OCI-LY1 (cell line): ENCODE data around the gene WHRN.

Experiments
- H2AFZ ChIP-seq: fragments of 200-600 bp; sonication (generic), shearing (Covaris generic); 2 replicates; pipeline ENCODE4 v1.6.0; 2014; ENCODE audit warnings: antibody characterized with exemption, mild to moderate bottlenecking, low read length
- H3F3A ChIP-seq: fragments of 200-600 bp; sonication (generic), shearing (Covaris generic); 2 replicates; pipeline ENCODE4 v1.6.0; 2014; ENCODE audit warnings: mild to moderate bottlenecking, antibody characterized with exemption, low read length, moderate library complexity; ENCODE audit not compliant: insufficient read depth
- H3K27ac ChIP-seq: fragments of 200-600 bp; sonication (generic); 2 replicates; pipeline ENCODE4 v1.5.1; 2014; ENCODE audit warnings: low read length, mixed run types, mild to moderate bottlenecking, low read depth; ENCODE audit not compliant: poor library complexity, severe bottlenecking
- H3K27me3 ChIP-seq: fragments of 200-600 bp; sonication (generic); 2 replicates; pipeline ENCODE4 v1.6.0; 2014; ENCODE audit warnings: antibody characterized with exemption, mild to moderate bottlenecking, low read length, moderate library complexity; ENCODE audit not compliant: insufficient read depth
- H3K36me3 ChIP-seq: fragments of 200-600 bp; sonication (generic); 2 replicates; pipeline ENCODE4 v1.6.1; 2014; ENCODE audit warnings: mild to moderate bottlenecking, antibody characterized with exemption, low read length, moderate library complexity, mixed read lengths; ENCODE audit not compliant: insufficient read depth
- H3K4me1 ChIP-seq: fragments of 200-600 bp; sonication (generic); 2 replicates; pipeline ENCODE4 v1.5.1; 2014; ENCODE audit warnings: mild to moderate bottlenecking, low read length, moderate library complexity; ENCODE audit not compliant: insufficient read depth, severe bottlenecking
- H3K4me2 ChIP-seq: fragments of 200-600 bp; sonication (generic), shearing (Covaris generic); 2 replicates; pipeline ENCODE4 v1.6.1; 2014; ENCODE audit warnings: low read length
- H3K4me3 ChIP-seq: fragments of 200-600 bp; sonication (generic); 2 replicates; pipeline ENCODE4 v1.5.1; 2014; ENCODE audit warnings: low read length, low read depth, mild to moderate bottlenecking, mixed read lengths; ENCODE audit not compliant: poor library complexity, severe bottlenecking
- H3K79me2 ChIP-seq: fragments of 200-600 bp; shearing (Covaris generic); 2 replicates; pipeline ENCODE4 v1.6.1; 2016; ENCODE audit warnings: mixed run types, low read length, mixed read lengths; ENCODE audit not compliant: insufficient read depth
- H3K9ac ChIP-seq: fragments of 200-600 bp; sonication (generic), shearing (Covaris generic); 2 replicates; pipeline ENCODE4 v1.6.1; 2014; ENCODE audit warnings: mild to moderate bottlenecking, low read length, mixed read lengths
- H3K9me2 ChIP-seq: fragments of 200-600 bp; sonication (generic), shearing (Covaris generic); 2 replicates; pipeline ENCODE4 v1.6.1; 2014; ENCODE audit warnings: low read depth, mild to moderate bottlenecking, low read length, mixed read lengths
- H3K9me3 ChIP-seq: fragments of 200-600 bp; shearing (Covaris generic); 2 replicates; pipeline ENCODE4 v1.6.1; 2014; ENCODE audit warnings: low read length, mixed read lengths
- H4K20me1 ChIP-seq: fragments of 200-600 bp; sonication (generic), shearing (Covaris generic); 2 replicates; pipeline ENCODE4 v1.6.0; 2016; ENCODE audit warnings: mild to moderate bottlenecking, low read length; ENCODE audit not compliant: insufficient read depth
- EZH2 ChIP-seq: fragments of 200-600 bp; sonication (generic), shearing (Covaris generic); IDR thresholded peaks from 2 replicates; pipeline ENCODE4 v1.8.0; 2017; ENCODE audit warnings: borderline replicate concordance, mixed run types, mild to moderate bottlenecking, antibody characterized with exemption, low read length, moderate library complexity, mixed read lengths
- TF ChIP-seq, protein P1 (sequence below): fragments of 200-600 bp; sonication (generic), shearing (Covaris generic); IDR thresholded peaks from 2 replicates; pipeline ENCODE4 v1.5.1; 2017; ENCODE audit warnings: mild to moderate bottlenecking, antibody characterized with exemption, low read length, moderate library complexity, mixed read lengths

Gene WHRN

DNA sequence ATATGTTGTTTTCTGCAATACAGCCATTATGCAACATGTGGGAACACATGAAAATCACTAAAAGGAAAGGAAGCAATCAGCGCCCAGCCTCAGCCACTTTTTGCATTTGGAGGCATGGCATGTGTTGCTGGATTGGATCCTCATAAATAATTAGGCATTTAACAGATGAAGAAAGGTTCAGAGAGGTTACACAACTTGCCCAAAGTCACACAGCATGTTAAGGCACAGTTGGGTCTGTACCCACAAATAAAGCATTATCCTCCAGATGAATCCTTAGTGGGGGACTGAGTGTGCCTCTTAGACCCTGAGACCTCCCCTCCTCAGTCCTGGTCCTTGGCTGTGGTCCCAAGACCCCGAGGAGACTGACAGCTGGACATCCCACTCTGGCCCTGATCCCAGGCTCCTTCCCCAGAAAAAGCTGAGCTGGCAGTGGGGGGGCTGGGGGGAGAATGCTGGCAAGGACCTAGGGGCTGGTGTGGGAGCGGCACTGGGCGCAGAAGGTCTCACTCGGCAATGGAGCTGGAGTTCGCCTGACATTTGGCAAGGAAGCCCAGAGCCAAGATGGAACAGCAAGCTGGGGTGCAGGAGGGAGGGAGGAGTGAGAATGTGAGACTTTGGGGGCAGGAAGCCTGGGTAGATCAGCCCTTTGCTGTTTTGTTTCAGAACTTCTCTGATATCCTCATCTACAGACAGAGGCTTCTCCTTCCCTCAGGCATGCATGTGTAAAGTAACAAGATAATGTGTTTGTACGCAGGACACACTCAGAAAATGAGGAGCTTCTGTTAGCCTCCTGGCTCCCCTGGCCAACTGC, 110.5 kb downstream of the WHRN start:
- Histone ChIP-seq H3K9me2 (no peaks in the 10 kb centered on the region), H3K4me3 (peak overlapping the region; percentile 21), H3K27ac (peak overlapping the region; percentile 99), H3F3A (0 out of 2 replicates have a peak, but pooled peaks cover 14% of the 10 kb centered on the region), H3K4me2 (peak overlapping the region; percentile 62), H3K27me3 (no peaks in the 10 kb centered on the region), H3K9me3 (no peaks in the 10 kb centered on the region), H3K79me2 (no peaks in the 10 kb centered on the region), H3K4me1 (peaks cover 78% of the 10 kb centered on the region), H3K9ac (peak overlapping the region; percentile 52; the same call in 1 of the 2 replicates), H4K20me1 (no peaks in the 10 kb centered on the region), H3K36me3 (peaks cover 3% of the 10 kb centered on the region; the same call in 1 of the 2 replicates), H2AFZ (no peak overlapping the region)
- TF ChIP-seq, protein P1, sequence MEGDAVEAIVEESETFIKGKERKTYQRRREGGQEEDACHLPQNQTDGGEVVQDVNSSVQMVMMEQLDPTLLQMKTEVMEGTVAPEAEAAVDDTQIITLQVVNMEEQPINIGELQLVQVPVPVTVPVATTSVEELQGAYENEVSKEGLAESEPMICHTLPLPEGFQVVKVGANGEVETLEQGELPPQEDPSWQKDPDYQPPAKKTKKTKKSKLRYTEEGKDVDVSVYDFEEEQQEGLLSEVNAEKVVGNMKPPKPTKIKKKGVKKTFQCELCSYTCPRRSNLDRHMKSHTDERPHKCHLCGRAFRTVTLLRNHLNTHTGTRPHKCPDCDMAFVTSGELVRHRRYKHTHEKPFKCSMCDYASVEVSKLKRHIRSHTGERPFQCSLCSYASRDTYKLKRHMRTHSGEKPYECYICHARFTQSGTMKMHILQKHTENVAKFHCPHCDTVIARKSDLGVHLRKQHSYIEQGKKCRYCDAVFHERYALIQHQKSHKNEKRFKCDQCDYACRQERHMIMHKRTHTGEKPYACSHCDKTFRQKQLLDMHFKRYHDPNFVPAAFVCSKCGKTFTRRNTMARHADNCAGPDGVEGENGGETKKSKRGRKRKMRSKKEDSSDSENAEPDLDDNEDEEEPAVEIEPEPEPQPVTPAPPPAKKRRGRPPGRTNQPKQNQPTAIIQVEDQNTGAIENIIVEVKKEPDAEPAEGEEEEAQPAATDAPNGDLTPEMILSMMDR = no peak
- no peak for TF ChIP-seq EZH2

DNA sequence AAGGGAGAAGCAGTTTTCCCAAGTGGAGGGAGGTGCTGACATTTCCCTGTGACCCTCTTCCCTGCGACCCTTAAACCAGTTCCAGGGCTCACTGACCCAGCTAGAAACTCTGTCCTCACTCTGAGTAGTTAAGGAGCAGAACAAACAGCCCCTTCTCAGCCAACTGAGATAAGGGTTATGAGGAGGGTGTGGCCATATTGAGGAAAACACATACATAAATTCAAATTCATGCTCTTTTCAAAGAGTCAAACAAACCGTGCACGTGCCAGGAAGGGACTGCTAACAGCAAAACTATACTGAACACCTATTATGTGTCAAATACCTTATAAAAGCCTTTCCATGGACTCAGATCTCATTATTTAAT, 112.5 kb downstream of the WHRN start:
- H3K27me3 ChIP-seq = no peaks in the 10 kb centered on the region
- H4K20me1 ChIP-seq = no peaks in the 10 kb centered on the region
- H3K79me2 ChIP-seq = no peaks in the 10 kb centered on the region
- H3K36me3 ChIP-seq = peaks cover 3% of the 10 kb centered on the region; the same call in 1 of the 2 replicates
- peak overlapping the region; percentile 38; the same call in 1 of the 2 replicates for H3K4me2 ChIP-seq
- H3K9ac ChIP-seq = peak overlapping the region; percentile 9; the same call in 1 of the 2 replicates
- peak overlapping the region; percentile 99 for H3K27ac ChIP-seq
- no peaks in the 10 kb centered on the region for H3K9me2 ChIP-seq
- H3K9me3 ChIP-seq = no peaks in the 10 kb centered on the region
- 0 out of 2 replicates have a peak, but pooled peaks cover 14% of the 10 kb centered on the region for H3F3A ChIP-seq
- H2AFZ ChIP-seq = no peak overlapping the region
- no peak overlapping the region for H3K4me3 ChIP-seq
- peaks cover 92% of the 10 kb centered on the region for H3K4me1 ChIP-seq
- TF ChIP-seq EZH2 = no peak
- TF ChIP-seq, protein P1 = no peak

DNA sequence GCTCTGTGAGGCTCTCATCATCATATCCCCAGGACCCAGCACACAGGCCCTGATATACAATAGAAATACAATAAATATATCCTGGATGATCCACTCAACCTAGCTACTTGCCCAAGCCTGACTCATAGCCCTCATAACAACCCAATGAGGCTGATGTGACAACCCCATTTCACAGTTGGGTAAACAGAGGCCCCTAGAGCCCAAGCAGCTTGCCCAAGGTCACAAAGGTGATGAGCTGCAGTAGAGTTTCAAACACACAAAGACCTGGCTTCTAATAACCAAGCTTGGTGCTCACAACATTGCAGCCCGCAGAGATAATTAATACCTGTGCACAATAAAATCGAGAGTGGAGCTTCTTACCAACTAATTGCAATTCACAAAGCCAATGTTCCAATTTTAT, 114.3 kb downstream of the WHRN start:
- Histone ChIP-seq H3K9ac (peak overlapping the region; percentile 91; the same call in 1 of the 2 replicates), H3K27me3 (no peaks in the 10 kb centered on the region), H3K4me1 (peaks cover 85% of the 10 kb centered on the region), H3K36me3 (peaks cover 2% of the 10 kb centered on the region; the same call in 1 of the 2 replicates), H3K9me3 (no peaks in the 10 kb centered on the region), H3F3A (peaks cover 17% of the 10 kb centered on the region; the same call in 1 of the 2 replicates), H4K20me1 (no peaks in the 10 kb centered on the region), H2AFZ (no peak overlapping the region), H3K27ac (peak overlapping the region; percentile 99), H3K4me2 (peak overlapping the region; percentile 96), H3K4me3 (no peak overlapping the region), H3K79me2 (peaks cover 13% of the 10 kb centered on the region), H3K9me2 (no peaks in the 10 kb centered on the region)
- TF ChIP-seq, protein P1 = no peak
- TF ChIP-seq EZH2 = no peak
